ENCODE data around the gene MAGI1.

Gene MAGI1

GRCh38 chr3:66023738-66024385, 14.9 kb downstream of the MAGI1 start:
- Histone ChIP-seq H3K36me3 (no peaks in the 10 kb centered on the region), H3K4me1 (ENCODE audit: control insufficient read depth in 1 of 2, insufficient read depth in 1 of 2, low read depth in 1 of 2, low read length in 1 of 2) (no peaks in the 10 kb centered on the region), H3K27ac (no peak overlapping the region), H3K9me3 (no peaks in the 10 kb centered on the region), H3K4me3 (ENCODE audit: low read depth in 1 of 2, low read length in 1 of 2) (no peak overlapping the region), H3K27me3 (no peaks in the 10 kb centered on the region)
- no peak for TF ChIP-seq CTCF (IDR thresholded peaks at IDR 0.05)

GRCh38 chr3:66023229-66023628, 15.5 kb downstream of the MAGI1 start:
- Histone ChIP-seq H3K4me3 (ENCODE audit: low read depth in 1 of 2, low read length in 1 of 2) (no peak overlapping the region), H3K36me3 (no peaks in the 10 kb centered on the region), H3K4me1 (ENCODE audit: control insufficient read depth in 1 of 2, insufficient read depth in 1 of 2, low read depth in 1 of 2, low read length in 1 of 2) (no peaks in the 10 kb centered on the region), H3K9me3 (no peaks in the 10 kb centered on the region), H3K27ac (no peak overlapping the region), H3K27me3 (no peaks in the 10 kb centered on the region)
- TF ChIP-seq CTCF (IDR thresholded peaks at IDR 0.05), result no peak

DNA sequence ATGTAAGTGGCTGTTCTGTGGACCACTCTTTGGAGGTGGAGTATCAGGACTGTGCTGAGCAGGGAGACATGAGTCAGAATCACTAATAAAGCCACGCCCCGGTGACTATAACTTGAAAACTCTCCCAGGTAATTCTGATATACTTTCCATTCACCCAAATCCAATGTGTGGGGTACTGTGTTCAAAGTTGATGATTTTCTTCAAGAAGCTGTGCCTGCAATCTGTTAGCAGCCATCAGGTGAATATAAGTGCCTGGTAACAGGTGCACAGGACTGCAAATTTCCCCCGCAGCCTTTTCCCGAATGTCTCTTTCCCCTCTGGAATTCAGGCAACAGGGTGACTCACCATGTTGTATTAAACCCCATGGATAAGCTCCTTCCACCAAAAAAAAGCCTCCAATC, 17.0 kb downstream of the MAGI1 start:
- H3K27me3 ChIP-seq, result no peaks in the 10 kb centered on the region
- H3K9me3 ChIP-seq, result no peaks in the 10 kb centered on the region
- no peaks in the 10 kb centered on the region for H3K4me1 ChIP-seq (ENCODE audit: control insufficient read depth in 1 of 2, insufficient read depth in 1 of 2, low read depth in 1 of 2, low read length in 1 of 2)
- no peak overlapping the region for H3K4me3 ChIP-seq (ENCODE audit: low read depth in 1 of 2, low read length in 1 of 2)
- H3K27ac ChIP-seq, result no peak overlapping the region
- no peak for TF ChIP-seq CTCF (IDR thresholded peaks at IDR 0.05)
- H3K36me3 ChIP-seq, result no peaks in the 10 kb centered on the region

GRCh38 chr3:66019896-66020295, 18.8 kb downstream of the MAGI1 start:
- no peak overlapping the region for H3K4me3 ChIP-seq (ENCODE audit: low read depth in 1 of 2, low read length in 1 of 2)
- no peak for TF ChIP-seq CTCF (IDR thresholded peaks at IDR 0.05)
- H3K27ac ChIP-seq, result no peak overlapping the region
- no peaks in the 10 kb centered on the region for H3K4me1 ChIP-seq (ENCODE audit: control insufficient read depth in 1 of 2, insufficient read depth in 1 of 2, low read depth in 1 of 2, low read length in 1 of 2)
- H3K27me3 ChIP-seq, result no peaks in the 10 kb centered on the region
- no peaks in the 10 kb centered on the region for H3K9me3 ChIP-seq
- H3K36me3 ChIP-seq, result no peaks in the 10 kb centered on the region

DNA sequence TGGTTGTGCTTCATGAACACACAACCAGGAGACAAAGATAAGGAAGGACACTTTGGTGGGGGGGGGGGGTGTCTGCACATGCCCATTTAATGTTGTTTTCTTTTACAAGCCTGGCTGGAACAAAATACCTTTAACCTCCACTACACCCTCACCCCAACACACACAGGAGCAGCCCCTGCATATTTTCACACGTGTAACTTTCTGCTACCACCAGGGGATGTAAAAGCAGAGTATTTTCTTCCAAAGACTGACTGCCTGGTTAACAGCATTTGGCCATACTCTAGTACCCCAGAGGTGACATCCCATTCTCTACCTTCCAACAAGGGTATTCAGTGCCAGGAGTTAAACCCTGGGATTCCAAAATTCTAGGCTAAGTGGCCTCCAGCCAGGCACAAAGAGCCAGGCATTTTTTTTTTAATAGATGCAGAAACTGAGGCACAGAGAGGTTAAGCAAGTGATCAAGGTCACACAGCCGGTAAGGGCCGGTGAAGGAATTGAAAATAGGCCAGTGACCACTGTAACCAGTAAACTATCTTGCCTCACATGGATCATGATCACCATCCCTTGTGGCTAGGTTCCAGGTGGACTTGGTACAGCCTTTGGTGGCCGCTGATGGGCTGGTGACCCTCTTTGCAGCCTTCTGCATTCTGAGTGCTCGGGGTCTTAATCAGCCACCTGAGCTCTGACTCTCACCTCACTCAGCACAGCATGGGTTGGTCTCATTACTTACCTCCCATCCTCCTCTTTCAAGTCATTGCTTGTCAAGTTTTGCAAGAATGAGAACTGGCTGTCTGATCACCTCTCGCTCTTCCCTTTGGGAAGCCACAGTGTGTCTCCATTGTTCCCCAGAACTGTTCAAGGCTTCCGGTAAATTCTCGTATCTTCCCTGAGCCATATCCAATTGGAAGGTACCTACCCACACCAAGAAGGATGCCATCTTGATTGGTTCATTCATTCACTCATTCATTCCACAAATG, 20.4 kb downstream of the MAGI1 start:
- Histone ChIP-seq H3K4me1 (ENCODE audit: control insufficient read depth in 1 of 2, insufficient read depth in 1 of 2, low read depth in 1 of 2, low read length in 1 of 2) (no peaks in the 10 kb centered on the region), H3K4me3 (ENCODE audit: low read depth in 1 of 2, low read length in 1 of 2) (no peak overlapping the region), H3K27me3 (no peaks in the 10 kb centered on the region), H3K27ac (no peak overlapping the region), H3K9me3 (no peaks in the 10 kb centered on the region), H3K36me3 (no peaks in the 10 kb centered on the region)
- no peak for TF ChIP-seq CTCF (IDR thresholded peaks at IDR 0.05)

Data from neutrophil (primary cell).